BE2C (cell line): ENCODE results near the gene OR52E2.
"Not testable (repeated sequence)": the region's sequence is repeated elsewhere in the genome, so short reads cannot be mapped to it uniquely, and the experiment has no call there.

Experiments
- DNase-seq: peaks from one replicate; pipeline ENCODE4 v3.0.0-alpha.2; 2020
- H3K27me3 ChIP-seq: fragments of 250-450 bp; sonication (Bioruptor Pico); 2 replicates; pipeline ENCODE4 v1.5.1; 2020; ENCODE audit warnings: mild to moderate bottlenecking
- H3K36me3 ChIP-seq: fragments of 250-450 bp; sonication (Bioruptor Pico); 2 replicates; pipeline ENCODE4 v1.5.1; 2020; ENCODE audit warnings: mild to moderate bottlenecking
- H3K4me1 ChIP-seq: fragments of 250-450 bp; sonication (Bioruptor Pico); 2 replicates; pipeline ENCODE4 v1.5.1; 2020
- H3K4me3 ChIP-seq: 2 replicates; pipeline ENCODE4 v1.5.1; 2011; ENCODE audit warnings: low read depth, low read length
- H3K9me3 ChIP-seq: fragments of 250-450 bp; sonication (Bioruptor Pico); 2 replicates; pipeline ENCODE4 v1.5.1; 2020
- CTCF ChIP-seq: IDR thresholded peaks from 2 replicates; pipeline ENCODE4 v1.5.1; 2012; ENCODE audit warnings: mild to moderate bottlenecking, low read depth, low read length

The OR52E2 gene

GRCh38 chr11:5065027-5065426 lies 5.6 kb upstream of the OR52E2 start:
- no peak for TF ChIP-seq CTCF
- Histone ChIP-seq H3K9me3 (no peaks in the 10 kb centered on the region), H3K4me3 (no peak overlapping the region), H3K36me3 (no peaks in the 10 kb centered on the region), H3K4me1 (no peaks in the 10 kb centered on the region), H3K27me3 (no peaks in the 10 kb centered on the region)
- DNase-seq, result no peak

- not testable (repeated sequence) for H3K4me1 ChIP-seq, H3K36me3 ChIP-seq, H3K4me3 ChIP-seq, H3K9me3 ChIP-seq, DNase-seq, H3K27me3 ChIP-seq
Measured at GRCh38 chr11:5058679-5059078, 748 bp downstream of the OR52E2 start.

- Histone ChIP-seq H3K4me3 (no peak overlapping the region), H3K27me3 (no peaks in the 10 kb centered on the region), H3K4me1 (no peaks in the 10 kb centered on the region), H3K36me3 (no peaks in the 10 kb centered on the region), H3K9me3 (no peaks in the 10 kb centered on the region)
- DNase-seq, result no peak
- no peak for TF ChIP-seq CTCF
Measured at GRCh38 chr11:5046754-5047330, 12.6 kb downstream of the OR52E2 start.

- no peak within 1 kb of the TSS for H3K4me3 ChIP-seq
- no peaks in the 10 kb centered on the region for H3K4me1 ChIP-seq
- no peak for TF ChIP-seq CTCF
- H3K36me3 ChIP-seq, result no peaks in the 10 kb centered on the region
- DNase-seq, result no peak
- H3K9me3 ChIP-seq, result no peaks in the 10 kb centered on the region
- H3K27me3 ChIP-seq, result no peaks in the 10 kb centered on the region
Measured at GRCh38 chr11:5046226-5046625, 13.2 kb downstream of the OR52E2 start, which contains the start of gene OR52J3. Gene OR52J3 (plus strand): TSS chr11:5046526. CDS start chr11:5046526, 0 bp downstream.

GRCh38 chr11:5043380-5043779 lies 16.0 kb downstream of the OR52E2 start:
- Histone ChIP-seq H3K4me1 (no peaks in the 10 kb centered on the region), H3K4me3 (no peak overlapping the region), H3K27me3 (no peaks in the 10 kb centered on the region), H3K36me3 (no peaks in the 10 kb centered on the region), H3K9me3 (no peaks in the 10 kb centered on the region)
- DNase-seq, result no peak
- TF ChIP-seq CTCF, result no peak

GRCh38 chr11:5042091-5042490 lies 17.3 kb downstream of the OR52E2 start:
- TF ChIP-seq CTCF, result no peak
- no peaks in the 10 kb centered on the region for H3K27me3 ChIP-seq
- DNase-seq, result no peak
- no peaks in the 10 kb centered on the region for H3K36me3 ChIP-seq
- H3K4me3 ChIP-seq, result no peak overlapping the region
- H3K9me3 ChIP-seq, result no peaks in the 10 kb centered on the region
- H3K4me1 ChIP-seq, result no peaks in the 10 kb centered on the region

- Histone ChIP-seq H3K4me3 (no peak overlapping the region), H3K4me1 (no peaks in the 10 kb centered on the region), H3K9me3 (no peaks in the 10 kb centered on the region), H3K27me3 (no peaks in the 10 kb centered on the region), H3K36me3 (no peaks in the 10 kb centered on the region)
- TF ChIP-seq CTCF, result no peak
- DNase-seq, result no peak
Measured at GRCh38 chr11:5040876-5041275, 18.6 kb downstream of the OR52E2 start.
